GM23338 (cell line): ENCODE results near the gene CEP131. TPM values are rescaled to one million over a fixed set of nuclear protein-coding genes. Genes with fewer than 3 reads are reported as not detected.

ENCODE experiments used
- JUNB ChIP-seq: IDR thresholded peaks from one replicate; pipeline ENCODE4 v1.6.1; 2016; ENCODE audit warnings: antibody characterized with exemption; ENCODE audit not compliant: unreplicated experiment
- polyA plus RNA-seq: library from polyadenylated mRNA; unstranded; fragments of >200 nt; fragmentation: Nextera tagmentation; extraction: Ambion mirVana; gene quantifications from 2 replicates; pipeline ENCODE4 v1.2.1, GENCODE V29; 2016
- total RNA-seq: library from RNA; depleted of rRNA; stranded (reverse); fragments of >200 nt; shearing (Covaris generic); gene quantifications from 2 replicates; pipeline ENCODE4 v1.2.3, GENCODE V29; 2014; rRNA removed
- TF ChIP-seq, protein P1 (sequence below): IDR thresholded peaks from 2 replicates; pipeline ENCODE4 v1.6.1; 2016; ENCODE audit warnings: antibody characterized with exemption

The CEP131 gene
- total and polyA plus RNA-seq, 2 experiments from 2014 or later: 26.8 to 35.5 TPM

DNA sequence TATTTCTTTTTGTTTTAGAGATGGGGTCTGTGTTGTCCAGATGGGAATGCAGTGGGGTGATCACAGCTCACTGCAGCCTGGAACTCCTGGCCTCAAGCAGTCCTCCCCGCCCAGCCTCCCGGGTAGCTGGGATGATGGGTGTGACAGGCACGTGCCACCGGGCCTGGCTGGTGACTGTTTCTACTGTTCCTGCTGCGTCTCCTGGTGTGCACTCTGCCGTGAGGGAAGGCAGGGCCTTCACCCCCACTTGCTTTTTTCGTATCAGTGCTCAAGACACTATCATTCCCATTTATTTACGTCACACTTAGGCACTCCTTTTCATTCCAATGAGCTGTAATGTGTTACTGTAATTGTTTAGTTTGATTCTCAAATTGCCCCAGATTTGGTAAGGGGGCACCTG, 82.7 kb downstream of the CEP131 start (continued):
- TF ChIP-seq, protein P1, sequence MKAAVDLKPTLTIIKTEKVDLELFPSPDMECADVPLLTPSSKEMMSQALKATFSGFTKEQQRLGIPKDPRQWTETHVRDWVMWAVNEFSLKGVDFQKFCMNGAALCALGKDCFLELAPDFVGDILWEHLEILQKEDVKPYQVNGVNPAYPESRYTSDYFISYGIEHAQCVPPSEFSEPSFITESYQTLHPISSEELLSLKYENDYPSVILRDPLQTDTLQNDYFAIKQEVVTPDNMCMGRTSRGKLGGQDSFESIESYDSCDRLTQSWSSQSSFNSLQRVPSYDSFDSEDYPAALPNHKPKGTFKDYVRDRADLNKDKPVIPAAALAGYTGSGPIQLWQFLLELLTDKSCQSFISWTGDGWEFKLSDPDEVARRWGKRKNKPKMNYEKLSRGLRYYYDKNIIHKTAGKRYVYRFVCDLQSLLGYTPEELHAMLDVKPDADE: no peak
- TF ChIP-seq JUNB: no peak

Other genes with a start within 250 kb of the CEP131 start
- gene CHMP6, start 231.1 kb downstream of the CEP131 start, total RNA-seq: 8.2 and 12.3 TPM in 2 replicates
- 13.2 and 14.0 TPM in 2 replicates for gene CHMP6, start 231.1 kb downstream of the CEP131 start, polyA plus RNA-seq
- 16.7 and 22.7 TPM in 2 replicates for gene BAIAP2, start 187.8 kb downstream of the CEP131 start, total RNA-seq
- 21.7 and 22.7 TPM in 2 replicates for gene BAIAP2, start 187.8 kb downstream of the CEP131 start, polyA plus RNA-seq
- not detected in 2 replicates for gene PVALEF, start 57.5 kb downstream of the CEP131 start, total RNA-seq
- gene PVALEF, start 57.5 kb downstream of the CEP131 start, polyA plus RNA-seq: not detected in 2 replicates
- gene AATK, start 56.7 kb downstream of the CEP131 start, total RNA-seq: 2.3 and 5.0 TPM in 2 replicates
- 1.1 and 1.3 TPM in 2 replicates for gene AATK, start 56.7 kb downstream of the CEP131 start, polyA plus RNA-seq
- 25.3 and 37.5 TPM in 2 replicates for gene TEPSIN, start 16.1 kb upstream of the CEP131 start, total RNA-seq
- 4.4 and 5.5 TPM in 2 replicates for gene TEPSIN, start 16.1 kb upstream of the CEP131 start, polyA plus RNA-seq
- gene NDUFAF8, start 16.4 kb upstream of the CEP131 start, total RNA-seq: 17.9 and 21.5 TPM in 2 replicates
- 156 and 175 TPM in 2 replicates for gene NDUFAF8, start 16.4 kb upstream of the CEP131 start, polyA plus RNA-seq
- 51.7 and 55.8 TPM in 2 replicates for gene SLC38A10, start 72.3 kb upstream of the CEP131 start, total RNA-seq
- 17.1 and 18.3 TPM in 2 replicates for gene SLC38A10, start 72.3 kb upstream of the CEP131 start, polyA plus RNA-seq
- gene BAHCC1, start 172.5 kb upstream of the CEP131 start, total RNA-seq: 1.1 and 1.8 TPM in 2 replicates
- 0.17 and 0.24 TPM in 2 replicates for gene BAHCC1, start 172.5 kb upstream of the CEP131 start, polyA plus RNA-seq